HG02678 (cell line): Measurements from ENCODE around the gene OR6C70.

Experiments
- ATAC-seq: cut with Tn5 transposase; IDR thresholded peaks from one replicate; pipeline ENCODE4 v1.9.1; 2021; ENCODE audit warnings: mild to moderate bottlenecking, moderate library complexity; ENCODE audit not compliant: unreplicated experiment

Gene OR6C70

GRCh38 chr12:55420307-55420962, 49.5 kb downstream of the OR6C70 start:
- ATAC-seq: no peak
